SK-N-SH (cell line): Measurements from ENCODE around the gene SPATA18. TPM values are rescaled to one million over a fixed set of nuclear protein-coding genes. Genes with fewer than 3 reads are reported as not detected.

Experiments used
- CTCF ChIA-PET: fragments of 300-600, 350-600 bp; formaldehyde crosslinking; extraction: SDS; loops from one replicate; lab custom pipeline; 2021; lab: Yijun Ruan, JAX
- POLR2A ChIA-PET: fragments of 350-600 bp; sonication (Branson Sonifier 250); formaldehyde crosslinking; extraction: SDS; loops from one replicate; lab custom pipeline; 2020; ENCODE audit warnings: antibody characterized with exemption, inconsistent platforms; lab: Yijun Ruan, JAX
- DNase-seq: peaks from one replicate; pipeline ENCODE4 v3.0.0; 2012
- H2AFZ ChIP-seq: fragments of 200-600 bp; sonication (generic); 2 replicates; pipeline ENCODE4 v1.8.1; 2016; ENCODE audit warnings: antibody characterized with exemption, mild to moderate bottlenecking, low read depth
- H3F3A ChIP-seq: fragments of 200-600 bp; sonication (generic); replicated peaks from 2 replicates; pipeline ENCODE3; 2016; ENCODE audit warnings: antibody characterized with exemption, mild to moderate bottlenecking; ENCODE audit not compliant: insufficient read depth
- H3K27ac ChIP-seq, 2 experiments: fragments of 200-500 bp in 1 of 2; fragments of 200-600 bp in 1 of 2; sonication (Bioruptor generic) in 1 of 2; sonication (generic), shearing (Covaris generic) in 1 of 2; 2 replicates each; pipeline versions ENCODE4 v1.5.1 to v1.6.1; 2014 to 2016; ENCODE audit warnings: low read depth in 2 of 2, inconsistent platforms in 1 of 2, low read length in 1 of 2, mild to moderate bottlenecking in 1 of 2, mixed read lengths in 1 of 2
- H3K27me3 ChIP-seq: fragments of 200-600 bp; sonication (generic), shearing (Covaris generic); 2 replicates; pipeline ENCODE4 v1.6.1; 2016; ENCODE audit warnings: mixed run types; ENCODE audit not compliant: insufficient read depth
- H3K36me3 ChIP-seq, 2 experiments: fragments of 200-500 bp in 1 of 2; fragments of 200-600 bp in 1 of 2; sonication (Bioruptor generic) in 1 of 2; sonication (generic) in 1 of 2; replicated peaks in 1 of 2; 2 replicates each; pipeline versions ENCODE3 to v1.5.1; 2014 to 2016; ENCODE audit warnings: low read length in 1 of 2, mild to moderate bottlenecking in 1 of 2; ENCODE audit not compliant: insufficient read depth in 2 of 2, control insufficient read depth in 1 of 2
- H3K4me1 ChIP-seq, 2 experiments: fragments of 200-500 bp in 1 of 2; fragments of 200-600 bp in 1 of 2; sonication (Bioruptor generic) in 1 of 2; sonication (generic), shearing (Covaris generic) in 1 of 2; 2 replicates each; pipeline versions ENCODE4 v1.5.1 to v1.6.1; 2014 to 2016; ENCODE audit warnings: low read depth in 1 of 2, low read length in 1 of 2, mixed run types in 1 of 2; ENCODE audit not compliant: insufficient read depth in 2 of 2, control insufficient read depth in 1 of 2
- H3K4me2 ChIP-seq: fragments of 200-600 bp; sonication (generic), shearing (Covaris generic); 2 replicates; pipeline ENCODE4 v1.6.1; 2017; ENCODE audit warnings: mixed run types
- H3K4me3 ChIP-seq, 2 experiments: fragments of 200-500 bp in 1 of 2; fragments of 200-600 bp in 1 of 2; sonication (Bioruptor generic) in 1 of 2; sonication (generic), shearing (Covaris generic) in 1 of 2; 2 replicates each; pipeline versions ENCODE4 v1.5.1 to v1.8.1; 2014 to 2016; ENCODE audit warnings: low read depth in 2 of 2, inconsistent platforms in 1 of 2, low read length in 1 of 2, mild to moderate bottlenecking in 1 of 2, mixed read lengths in 1 of 2, moderate library complexity in 1 of 2
- H3K79me2 ChIP-seq: fragments of 200-600 bp; sonication (generic); 2 replicates; pipeline ENCODE4 v1.8.1; 2017; ENCODE audit warnings: mild to moderate bottlenecking; ENCODE audit not compliant: insufficient read depth
- H3K9ac ChIP-seq: fragments of 200-600 bp; sonication (generic); 2 replicates; pipeline ENCODE4 v1.6.1; 2017; ENCODE audit warnings: mixed run types
- H3K9me2 ChIP-seq: fragments of 200-600 bp; sonication (generic); 2 replicates; pipeline ENCODE4 v1.6.1; 2017; ENCODE audit warnings: mixed run types
- H3K9me3 ChIP-seq: fragments of 200-600 bp; sonication (generic); 2 replicates; pipeline ENCODE4 v1.6.1; 2017; ENCODE audit warnings: mixed run types, mild to moderate bottlenecking, moderate library complexity
- H4K20me1 ChIP-seq: fragments of 200-600 bp; sonication (generic); 2 replicates; pipeline ENCODE4 v1.6.1; 2017; ENCODE audit warnings: mild to moderate bottlenecking, mixed run types; ENCODE audit not compliant: insufficient read depth
- EP300 ChIP-seq, 2 experiments: IDR thresholded peaks; 2 replicates each; pipeline versions ENCODE4 v1.4.0 to v1.6.1; 2012; ENCODE audit warnings: borderline replicate concordance in 1 of 2, low read depth in 1 of 2, low read length in 1 of 2
- MAX ChIP-seq: IDR thresholded peaks from 2 replicates; pipeline ENCODE4 v1.4.0; 2012; ENCODE audit warnings: low read depth
- NFIC ChIP-seq: IDR thresholded peaks from 2 replicates; pipeline ENCODE4 v1.4.0; 2012; ENCODE audit warnings: borderline replicate concordance
- RXRA ChIP-seq: IDR thresholded peaks from 2 replicates; pipeline ENCODE4 v1.4.0; 2012; ENCODE audit warnings: low read depth, mild to moderate bottlenecking, borderline replicate concordance
- SMC3 ChIP-seq: IDR thresholded peaks from 2 replicates; pipeline ENCODE4 v1.6.1; 2012; ENCODE audit warnings: low read depth, low read length, improper control_type of control experiment
- TCF12 ChIP-seq: IDR thresholded peaks from 2 replicates; pipeline ENCODE4 v1.4.0; 2012
- USF1 ChIP-seq: IDR thresholded peaks from 2 replicates; pipeline ENCODE4 v1.4.0; 2012; ENCODE audit warnings: low read depth, borderline replicate concordance
- YY1 ChIP-seq: IDR thresholded peaks from 2 replicates; pipeline ENCODE4 v1.4.0; 2012; ENCODE audit warnings: low read depth, mild to moderate bottlenecking
- WGBS: methylation state at CpG from one replicate; pipeline ENCODE4 v1.1.6; 2017; ENCODE audit warnings: low lambda C conversion rate; 5-methylcytosine and 5-hydroxymethylcytosine counted together
- polyA plus RNA-seq, 3 experiments: library from polyadenylated mRNA; depleted of rRNA; stranded (reverse); fragments of >200 nt; gene quantifications; 2 replicates each; pipeline ENCODE4 v1.2.3, GENCODE V29; 2012
- TF ChIP-seq, protein P1 (sequence below): fragments of 150-350 bp; IDR thresholded peaks from 2 replicates; pipeline ENCODE4 v1.6.1; 2017; ENCODE audit warnings: antibody characterized with exemption, low read length, low read depth, borderline replicate concordance
- TF ChIP-seq, protein P2 (sequence below): IDR thresholded peaks from 2 replicates; pipeline ENCODE4 v1.6.1; 2012; ENCODE audit warnings: mild to moderate bottlenecking, low read depth, low read length, moderate library complexity

The SPATA18 gene
- polyA plus RNA-seq, 1 of the 3 experiments (the other 2 are of a cell fraction): 1.2 TPM

- Histone ChIP-seq H3K9me3 (no peaks in the 10 kb centered on the region), H2AFZ (no peak overlapping the region), H3K36me3 (no peaks in the 10 kb centered on the region), H3K79me2 (no peaks in the 10 kb centered on the region), H3K4me1 (peaks cover 0 to 4% of the 10 kb centered on the region in 2 experiments; a peak in 1 of 4 replicates), H3F3A (no peaks in the 10 kb centered on the region), H4K20me1 (no peaks in the 10 kb centered on the region), H3K9ac (no peak overlapping the region), H3K27me3 (no peaks in the 10 kb centered on the region), H3K4me2 (no peak overlapping the region), H3K4me3 (no peak overlapping the region), H3K27ac (no peak overlapping the region), H3K9me2 (no peaks in the 10 kb centered on the region)
- ChIA-PET CTCF (interaction anchor here (0.8 kb wide), 1 partner anchor 890 kb away, joined by 3 read pairs; no protein-coding TSS in a partner anchor), POLR2A (no interaction called here)
- no peak for DNase-seq
- TF ChIP-seq, protein P1, sequence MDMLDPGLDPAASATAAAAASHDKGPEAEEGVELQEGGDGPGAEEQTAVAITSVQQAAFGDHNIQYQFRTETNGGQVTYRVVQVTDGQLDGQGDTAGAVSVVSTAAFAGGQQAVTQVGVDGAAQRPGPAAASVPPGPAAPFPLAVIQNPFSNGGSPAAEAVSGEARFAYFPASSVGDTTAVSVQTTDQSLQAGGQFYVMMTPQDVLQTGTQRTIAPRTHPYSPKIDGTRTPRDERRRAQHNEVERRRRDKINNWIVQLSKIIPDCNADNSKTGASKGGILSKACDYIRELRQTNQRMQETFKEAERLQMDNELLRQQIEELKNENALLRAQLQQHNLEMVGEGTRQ: no peak
- TF ChIP-seq SMC3 (no peak), EP300 (IDR thresholded peaks at IDR 0.05; ENCODE audit: borderline replicate concordance in 1 of 2, low read depth in 1 of 2, low read length in 1 of 2) (no peak), USF1 (no peak)
- 48% methylated on average over 1 of the region's 1 CpG for WGBS
Measured at GRCh38 chr4:52093466-52093865, 42.4 kb downstream of the SPATA18 start.

DNA sequence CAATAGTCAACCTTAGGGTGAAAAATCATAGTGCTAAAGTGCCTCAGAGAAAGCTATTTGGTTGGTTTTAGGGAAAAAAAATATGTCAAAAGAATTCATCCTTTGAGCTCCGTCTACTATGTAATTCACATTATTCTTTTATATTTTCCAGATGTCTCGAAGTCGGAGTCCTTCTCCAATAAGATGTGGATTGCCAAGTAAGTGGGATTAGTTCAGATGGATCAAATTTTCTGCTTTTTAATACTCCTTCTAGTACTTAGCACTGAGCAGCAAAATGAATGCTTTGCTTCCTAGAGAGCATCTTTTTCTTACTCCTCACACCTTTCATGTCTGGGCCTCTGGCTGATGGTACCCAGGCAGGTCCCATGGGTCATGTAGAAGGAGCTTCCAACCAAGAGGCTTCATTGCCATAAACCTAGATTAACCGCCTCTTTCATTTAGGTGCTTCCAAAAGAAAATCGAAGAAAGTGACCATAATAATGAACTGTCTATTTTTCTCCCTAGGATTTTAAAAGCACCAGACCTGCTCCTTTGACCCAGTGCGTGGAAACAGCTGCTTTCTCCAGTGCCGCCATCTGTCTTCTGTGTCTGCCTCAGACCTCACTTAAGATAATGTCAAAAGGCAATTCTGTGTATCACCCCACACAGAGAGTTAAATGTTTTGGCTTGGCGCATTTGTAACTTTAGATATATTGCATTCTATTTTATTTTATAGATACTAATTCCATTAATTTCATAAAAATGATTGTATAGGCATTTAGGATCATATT is 43.5 kb downstream of the SPATA18 start:
- POLR2A ChIA-PET: no interaction called here
- no peak overlapping the region for H2AFZ ChIP-seq
- H3K9ac ChIP-seq: no peak overlapping the region
- no peaks in the 10 kb centered on the region for H3K9me2 ChIP-seq
- H3K79me2 ChIP-seq: no peaks in the 10 kb centered on the region
- no peaks in the 10 kb centered on the region for H3F3A ChIP-seq
- H3K9me3 ChIP-seq: no peaks in the 10 kb centered on the region
- peaks cover 0 to 4% of the 10 kb centered on the region in 2 experiments; a peak in 1 of 4 replicates for H3K4me1 ChIP-seq
- CTCF ChIA-PET: interaction anchor here (0.8 to 1.9 kb wide), 2 partner anchors 9 to 889 kb away, joined by 3 to 7 read pairs; no protein-coding TSS in a partner anchor
- no peak for DNase-seq
- H3K27me3 ChIP-seq: no peaks in the 10 kb centered on the region
- 61% methylated on average over 8 of the region's 8 CpGs for WGBS
- no peak overlapping the region for H3K27ac ChIP-seq
- TF ChIP-seq SMC3 (no peak), RXRA (no peak), TCF12 (no peak), YY1 (no peak), MAX (no peak), NFIC (no peak)
- TF ChIP-seq, protein P2, sequence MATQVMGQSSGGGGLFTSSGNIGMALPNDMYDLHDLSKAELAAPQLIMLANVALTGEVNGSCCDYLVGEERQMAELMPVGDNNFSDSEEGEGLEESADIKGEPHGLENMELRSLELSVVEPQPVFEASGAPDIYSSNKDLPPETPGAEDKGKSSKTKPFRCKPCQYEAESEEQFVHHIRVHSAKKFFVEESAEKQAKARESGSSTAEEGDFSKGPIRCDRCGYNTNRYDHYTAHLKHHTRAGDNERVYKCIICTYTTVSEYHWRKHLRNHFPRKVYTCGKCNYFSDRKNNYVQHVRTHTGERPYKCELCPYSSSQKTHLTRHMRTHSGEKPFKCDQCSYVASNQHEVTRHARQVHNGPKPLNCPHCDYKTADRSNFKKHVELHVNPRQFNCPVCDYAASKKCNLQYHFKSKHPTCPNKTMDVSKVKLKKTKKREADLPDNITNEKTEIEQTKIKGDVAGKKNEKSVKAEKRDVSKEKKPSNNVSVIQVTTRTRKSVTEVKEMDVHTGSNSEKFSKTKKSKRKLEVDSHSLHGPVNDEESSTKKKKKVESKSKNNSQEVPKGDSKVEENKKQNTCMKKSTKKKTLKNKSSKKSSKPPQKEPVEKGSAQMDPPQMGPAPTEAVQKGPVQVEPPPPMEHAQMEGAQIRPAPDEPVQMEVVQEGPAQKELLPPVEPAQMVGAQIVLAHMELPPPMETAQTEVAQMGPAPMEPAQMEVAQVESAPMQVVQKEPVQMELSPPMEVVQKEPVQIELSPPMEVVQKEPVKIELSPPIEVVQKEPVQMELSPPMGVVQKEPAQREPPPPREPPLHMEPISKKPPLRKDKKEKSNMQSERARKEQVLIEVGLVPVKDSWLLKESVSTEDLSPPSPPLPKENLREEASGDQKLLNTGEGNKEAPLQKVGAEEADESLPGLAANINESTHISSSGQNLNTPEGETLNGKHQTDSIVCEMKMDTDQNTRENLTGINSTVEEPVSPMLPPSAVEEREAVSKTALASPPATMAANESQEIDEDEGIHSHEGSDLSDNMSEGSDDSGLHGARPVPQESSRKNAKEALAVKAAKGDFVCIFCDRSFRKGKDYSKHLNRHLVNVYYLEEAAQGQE: no peak
- H3K36me3 ChIP-seq: no peaks in the 10 kb centered on the region
- no peak overlapping the region for H3K4me2 ChIP-seq
- H3K4me3 ChIP-seq: no peak overlapping the region
- no peaks in the 10 kb centered on the region for H4K20me1 ChIP-seq
